Esophagus muscularis mucosa (tissue), 4 donors: ENCODE results near the gene DNMBP. TPM values are rescaled to one million over a fixed set of nuclear protein-coding genes. Genes with fewer than 3 reads are reported as not detected.

Source experiments
- DNase-seq: peaks from one replicate; pipeline ENCODE4 v3.0.0-alpha.2; 2017; ENCODE audit errors: extremely low spot score
- H3K27ac ChIP-seq, 4 donors: fragments of 200-600 bp; sonication (generic); replicated peaks in 1 of 4; 1 replicate in 3 of 4; 2 replicates in 1 of 4; pipeline ENCODE4 v1.5.1; 2016 to 2019; ENCODE audit warnings: mild to moderate bottlenecking in 1 of 4
- H3K27me3 ChIP-seq, 4 donors: fragments of 200-600 bp; sonication (generic); one replicate each; pipeline versions ENCODE4 v1.5.1 to v1.6.0; 2016 to 2019
- H3K36me3 ChIP-seq, 4 donors: fragments of 200-600 bp; sonication (generic); one replicate each; pipeline ENCODE4 v1.5.1; 2016 to 2019
- H3K4me1 ChIP-seq, 4 donors: fragments of 200-600 bp; sonication (generic); one replicate each; pipeline ENCODE4 v1.5.1; 2016 to 2019
- H3K4me3 ChIP-seq, 4 donors: fragments of 200-600 bp; sonication (generic); 1 replicate in 2 of 4; 2 replicates in 2 of 4; pipeline ENCODE4 v1.5.1; 2016 to 2019; ENCODE audit warnings: mild to moderate bottlenecking in 4 of 4, moderate library complexity in 1 of 4
- H3K9me3 ChIP-seq, 4 donors: fragments of 200-600 bp; sonication (generic); 1 replicate in 3 of 4; 2 replicates in 1 of 4; pipeline ENCODE4 v1.5.1; 2016 to 2019
- EP300 ChIP-seq: sonication (generic); formaldehyde crosslinking; IDR thresholded peaks from one replicate; pipeline ENCODE4 v1.6.1; 2017; ENCODE audit warnings: antibody characterized with exemption
- POLR2A ChIP-seq: fragments of 450-650 bp; IDR thresholded peaks from one replicate; pipeline ENCODE4 v1.6.1; 2017; ENCODE audit warnings: antibody characterized with exemption, moderate library complexity, mild to moderate bottlenecking, low read depth
- POLR2AphosphoS5 ChIP-seq, 2 donors: sonication (generic); formaldehyde crosslinking; IDR thresholded peaks; one replicate each; pipeline ENCODE4 v1.6.1; 2017; ENCODE audit warnings: antibody characterized with exemption in 2 of 2
- WGBS: methylation state at CpG from one replicate; pipeline ENCODE4 v1.1.5; 2018; 5-methylcytosine and 5-hydroxymethylcytosine counted together
- intact Hi-C: fragments of 100-400 bp; cut with DNase I; formaldehyde crosslinking; loops from one replicate; pipeline ENCODE4 v1.15.1; 2023
- total RNA-seq, 4 donors: library from RNA; depleted of rRNA; stranded (reverse); fragments of >200 nt; gene quantifications; one replicate each; pipeline versions ENCODE4 v1.1.0 to v1.2.1, GENCODE V29; 2016
- TF ChIP-seq, protein P1 (sequence below), 3 experiments: fragments of 200-600 bp in 2 of 3; fragments of 450-650 bp in 1 of 3; sonication (generic) in 2 of 3; IDR thresholded peaks; one replicate each; pipeline ENCODE4 v1.5.1; 2017 to 2019; ENCODE audit warnings: antibody characterized with exemption in 3 of 3, mild to moderate bottlenecking in 2 of 3, moderate library complexity in 1 of 3

Gene DNMBP, protein sequence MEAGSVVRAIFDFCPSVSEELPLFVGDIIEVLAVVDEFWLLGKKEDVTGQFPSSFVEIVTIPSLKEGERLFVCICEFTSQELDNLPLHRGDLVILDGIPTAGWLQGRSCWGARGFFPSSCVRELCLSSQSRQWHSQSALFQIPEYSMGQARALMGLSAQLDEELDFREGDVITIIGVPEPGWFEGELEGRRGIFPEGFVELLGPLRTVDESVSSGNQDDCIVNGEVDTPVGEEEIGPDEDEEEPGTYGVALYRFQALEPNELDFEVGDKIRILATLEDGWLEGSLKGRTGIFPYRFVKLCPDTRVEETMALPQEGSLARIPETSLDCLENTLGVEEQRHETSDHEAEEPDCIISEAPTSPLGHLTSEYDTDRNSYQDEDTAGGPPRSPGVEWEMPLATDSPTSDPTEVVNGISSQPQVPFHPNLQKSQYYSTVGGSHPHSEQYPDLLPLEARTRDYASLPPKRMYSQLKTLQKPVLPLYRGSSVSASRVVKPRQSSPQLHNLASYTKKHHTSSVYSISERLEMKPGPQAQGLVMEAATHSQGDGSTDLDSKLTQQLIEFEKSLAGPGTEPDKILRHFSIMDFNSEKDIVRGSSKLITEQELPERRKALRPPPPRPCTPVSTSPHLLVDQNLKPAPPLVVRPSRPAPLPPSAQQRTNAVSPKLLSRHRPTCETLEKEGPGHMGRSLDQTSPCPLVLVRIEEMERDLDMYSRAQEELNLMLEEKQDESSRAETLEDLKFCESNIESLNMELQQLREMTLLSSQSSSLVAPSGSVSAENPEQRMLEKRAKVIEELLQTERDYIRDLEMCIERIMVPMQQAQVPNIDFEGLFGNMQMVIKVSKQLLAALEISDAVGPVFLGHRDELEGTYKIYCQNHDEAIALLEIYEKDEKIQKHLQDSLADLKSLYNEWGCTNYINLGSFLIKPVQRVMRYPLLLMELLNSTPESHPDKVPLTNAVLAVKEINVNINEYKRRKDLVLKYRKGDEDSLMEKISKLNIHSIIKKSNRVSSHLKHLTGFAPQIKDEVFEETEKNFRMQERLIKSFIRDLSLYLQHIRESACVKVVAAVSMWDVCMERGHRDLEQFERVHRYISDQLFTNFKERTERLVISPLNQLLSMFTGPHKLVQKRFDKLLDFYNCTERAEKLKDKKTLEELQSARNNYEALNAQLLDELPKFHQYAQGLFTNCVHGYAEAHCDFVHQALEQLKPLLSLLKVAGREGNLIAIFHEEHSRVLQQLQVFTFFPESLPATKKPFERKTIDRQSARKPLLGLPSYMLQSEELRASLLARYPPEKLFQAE (N-terminal part only)
- 10 to 100 TPM; 14.5 to 21.6 (median 17.4) TPM for total RNA-seq

GRCh38 chr10:100009793-100010676 is at the start of gene DNMBP:
DNMBP (minus strand) TSS chr10:100009947; CDS start chr10:99972124, 37,823 bp downstream.
- Histone ChIP-seq H3K4me3 (peak within 1 kb of the TSS; percentile 62 to 91 (median 76)), H3K4me1 (peaks cover 38 to 50% (median 49%) of the 10 kb centered on the region in 4 donors), H3K9me3 (no peaks in the 10 kb centered on the region), H3K27ac (peak within 1 kb of the TSS; percentile 85 to 90 (median 90)), H3K36me3 (no peaks in the 10 kb centered on the region), H3K27me3 (no peaks in the 10 kb centered on the region)
- intact Hi-C loops = loop anchor here (5.0 to 10.0 kb wide), 3 partner anchors 33 to 165 kb away; no protein-coding TSS in a partner anchor
- DNase-seq = no peak
- peak in 1 of 2 donors; percentile 74 for TF ChIP-seq POLR2AphosphoS5 (IDR thresholded peaks at IDR 0.05)
- TF ChIP-seq POLR2A = no peak
- TF ChIP-seq, protein P1, sequence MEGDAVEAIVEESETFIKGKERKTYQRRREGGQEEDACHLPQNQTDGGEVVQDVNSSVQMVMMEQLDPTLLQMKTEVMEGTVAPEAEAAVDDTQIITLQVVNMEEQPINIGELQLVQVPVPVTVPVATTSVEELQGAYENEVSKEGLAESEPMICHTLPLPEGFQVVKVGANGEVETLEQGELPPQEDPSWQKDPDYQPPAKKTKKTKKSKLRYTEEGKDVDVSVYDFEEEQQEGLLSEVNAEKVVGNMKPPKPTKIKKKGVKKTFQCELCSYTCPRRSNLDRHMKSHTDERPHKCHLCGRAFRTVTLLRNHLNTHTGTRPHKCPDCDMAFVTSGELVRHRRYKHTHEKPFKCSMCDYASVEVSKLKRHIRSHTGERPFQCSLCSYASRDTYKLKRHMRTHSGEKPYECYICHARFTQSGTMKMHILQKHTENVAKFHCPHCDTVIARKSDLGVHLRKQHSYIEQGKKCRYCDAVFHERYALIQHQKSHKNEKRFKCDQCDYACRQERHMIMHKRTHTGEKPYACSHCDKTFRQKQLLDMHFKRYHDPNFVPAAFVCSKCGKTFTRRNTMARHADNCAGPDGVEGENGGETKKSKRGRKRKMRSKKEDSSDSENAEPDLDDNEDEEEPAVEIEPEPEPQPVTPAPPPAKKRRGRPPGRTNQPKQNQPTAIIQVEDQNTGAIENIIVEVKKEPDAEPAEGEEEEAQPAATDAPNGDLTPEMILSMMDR (IDR thresholded peaks at IDR 0.05) = peak; percentile 46 to 64 (median 50)
- WGBS = 6% methylated on average over 18 of the region's 86 CpGs

GRCh38 chr10:100057948-100058347 is 48.2 kb upstream of the DNMBP start:
- no peak for DNase-seq
- intact Hi-C loops = no loop called here
- Histone ChIP-seq H3K4me3 (no peak overlapping the region), H3K27ac (no peak overlapping the region), H3K4me1 (no peaks in the 10 kb centered on the region), H3K9me3 (peaks cover 0 to 7% (median 2%) of the 10 kb centered on the region in 4 donors), H3K36me3 (no peaks in the 10 kb centered on the region), H3K27me3 (peaks cover 0 to 18% (median 0%) of the 10 kb centered on the region in 4 donors)
- WGBS = 57% methylated on average over 1 of the region's 1 CpG
- TF ChIP-seq POLR2A = no peak
- TF ChIP-seq, protein P1 (IDR thresholded peaks at IDR 0.05) = no peak
- TF ChIP-seq EP300 = no peak

DNA sequence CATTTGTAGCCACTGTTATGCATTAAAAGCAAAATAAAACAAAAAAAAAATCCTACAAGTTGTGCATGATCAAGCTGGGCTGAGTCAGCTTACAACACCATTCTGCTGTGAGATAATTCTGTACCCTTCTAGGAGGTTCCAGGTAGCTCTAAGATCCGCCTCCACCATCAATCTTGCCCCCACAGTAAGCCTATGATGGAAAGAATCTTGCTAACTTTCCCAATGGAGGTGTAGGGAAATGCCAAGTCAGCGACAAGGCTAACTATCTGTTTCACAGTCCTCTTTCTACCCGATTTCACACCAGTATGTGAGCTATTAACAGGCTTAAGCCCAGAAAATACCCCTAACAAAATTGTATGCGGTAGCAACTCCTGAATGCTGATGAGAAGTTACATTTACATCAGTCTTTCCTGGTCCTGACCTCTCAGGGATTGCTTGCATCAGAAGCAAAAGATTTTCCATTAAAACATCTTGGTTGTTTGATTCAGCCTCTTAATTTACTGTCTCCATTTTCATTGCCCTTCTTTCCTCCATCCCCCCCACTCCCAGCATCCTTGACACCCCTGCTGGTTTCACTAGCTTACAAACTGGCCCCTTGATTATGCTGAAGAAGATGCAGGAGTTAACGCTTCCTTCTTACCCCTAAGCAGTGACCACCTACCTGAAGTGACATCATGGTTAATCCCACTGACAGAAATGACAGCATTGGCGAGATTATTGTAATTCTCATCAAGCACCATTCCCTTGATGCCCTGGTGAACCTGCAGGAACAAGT is 44.1 kb upstream of the DNMBP start:
- TF ChIP-seq, protein P1 (IDR thresholded peaks at IDR 0.05) = no peak
- no peak for TF ChIP-seq POLR2AphosphoS5 (IDR thresholded peaks at IDR 0.05)
- TF ChIP-seq POLR2A = no peak
- TF ChIP-seq EP300 = no peak
- 49% methylated on average over 6 of the region's 6 CpGs for WGBS
- H3K4me3 ChIP-seq = no peak overlapping the region
- peaks cover 0 to 7% (median 2%) of the 10 kb centered on the region in 4 donors for H3K9me3 ChIP-seq
- H3K27me3 ChIP-seq = peaks cover 0 to 18% (median 3%) of the 10 kb centered on the region in 4 donors
- intact Hi-C loops = no loop called here
- no peak overlapping the region for H3K27ac ChIP-seq
- no peaks in the 10 kb centered on the region for H3K36me3 ChIP-seq
- H3K4me1 ChIP-seq = no peaks in the 10 kb centered on the region
- no peak for DNase-seq
